Testis (tissue), 3 donors: ENCODE data around the gene HIRA. TPM values are rescaled to one million over a fixed set of nuclear protein-coding genes. Genes with fewer than 3 reads are reported as not detected.

Source experiments
- DNase-seq: peaks from one replicate; pipeline ENCODE4 v3.0.0-alpha.2; 2019
- H3K27ac ChIP-seq, 2 donors: fragments of 200-600 bp; sonication (generic); one replicate each; pipeline ENCODE4 v1.5.1; 2019
- H3K27me3 ChIP-seq: fragments of 200-600 bp; sonication (generic); one replicate; pipeline ENCODE4 v1.5.1; 2019
- H3K36me3 ChIP-seq: fragments of 200-600 bp; sonication (generic); one replicate; pipeline ENCODE4 v1.5.1; 2017; ENCODE audit warnings: low read depth; ENCODE audit errors: missing control alignments
- H3K4me1 ChIP-seq: fragments of 200-600 bp; sonication (generic); one replicate; pipeline ENCODE4 v1.5.1; 2019
- H3K4me3 ChIP-seq, 2 donors: fragments of 200-600 bp; sonication (generic); one replicate each; pipeline ENCODE4 v1.5.1; 2017 to 2019
- H3K9me3 ChIP-seq: fragments of 200-600 bp; sonication (generic); one replicate; pipeline ENCODE4 v1.5.1; 2017
- CTCF ChIP-seq, 3 experiments: fragments of 450-650 bp in 2 of 3; fragments of 200-600 bp in 1 of 3; sonication (generic) in 1 of 3; IDR thresholded peaks; one replicate each; pipeline ENCODE4 v1.5.1; 2016 to 2019; ENCODE audit warnings: antibody characterized with exemption in 3 of 3, mild to moderate bottlenecking in 2 of 3, moderate library complexity in 1 of 3
- POLR2A ChIP-seq: fragments of 450-650 bp; IDR thresholded peaks from one replicate; pipeline ENCODE4 v1.6.1; 2017; ENCODE audit warnings: antibody characterized with exemption, mild to moderate bottlenecking, moderate library complexity
- WGBS, 2 donors: methylation state at CpG; one replicate each; pipeline ENCODE4 v1.1.5; 2018; 5-methylcytosine and 5-hydroxymethylcytosine counted together
- intact Hi-C: fragments of 100-400 bp; cut with DNase I; formaldehyde crosslinking; loops from one replicate; pipeline ENCODE4 v1.15.1; 2023; ENCODE audit warnings: low total_unique reads
- polyA plus RNA-seq: library from polyadenylated mRNA; stranded (reverse); fragments of 350-450 nt; fragmentation: Illumina TruSeq; extraction: RNeasy Lipid Tissue Mini Kit (QIAGEN cat#74804); gene quantifications from one replicate; pipeline ENCODE4 v1.2.3, GENCODE V29; 2014; ENCODE audit warnings: low read depth, low replicate concordance; ENCODE audit not compliant: insufficient read depth
- total RNA-seq, 2 donors: library from RNA; depleted of rRNA; stranded (reverse); fragments of >200 nt; gene quantifications; one replicate each; pipeline ENCODE4 v1.2.3, GENCODE V29; 2016

HIRA gene
- total and polyA plus RNA-seq, 3 donors from 2014 or later: 17.7 to 25.7 (median 21.8) TPM

- TF ChIP-seq CTCF (IDR thresholded peaks at IDR 0.05): no peak
- H3K27me3 ChIP-seq: no peaks in the 10 kb centered on the region
- no peak for DNase-seq
- H3K36me3 ChIP-seq: no peaks in the 10 kb centered on the region
- no peak overlapping the region for H3K4me3 ChIP-seq
- no peak overlapping the region for H3K27ac ChIP-seq
- H3K9me3 ChIP-seq: no peaks in the 10 kb centered on the region
- intact Hi-C loops: no loop called here
- H3K4me1 ChIP-seq: peaks cover 15% of the 10 kb centered on the region
Observed at GRCh38 chr22:19295733-19296132, 135.8 kb downstream of the HIRA start.

GRCh38 chr22:19292458-19293230 lies 138.9 kb downstream of the HIRA start:
- intact Hi-C loops: no loop called here
- no peaks in the 10 kb centered on the region for H3K36me3 ChIP-seq
- DNase-seq: peak; percentile 46
- 60 to 61% methylated on average over 8 to 23 of the region's 23 CpGs for WGBS, 2 donors
- H3K9me3 ChIP-seq: no peaks in the 10 kb centered on the region
- H3K27me3 ChIP-seq: no peaks in the 10 kb centered on the region
- H3K27ac ChIP-seq: peak overlapping the region in 1 of 2 donors; percentile 79
- H3K4me3 ChIP-seq: peak overlapping the region; percentile 73 to 97
- H3K4me1 ChIP-seq: peaks cover 20% of the 10 kb centered on the region
- TF ChIP-seq POLR2A: no peak
- TF ChIP-seq CTCF (IDR thresholded peaks at IDR 0.05): no peak

- Histone ChIP-seq H3K9me3 (no peaks in the 10 kb centered on the region), H3K27ac (peak within 1 kb of the TSS; percentile 78 to 81), H3K36me3 (no peaks in the 10 kb centered on the region), H3K27me3 (no peaks in the 10 kb centered on the region), H3K4me3 (peak within 1 kb of the TSS; percentile 73 to 97), H3K4me1 (peaks cover 20% of the 10 kb centered on the region)
- peak; percentile 86 for DNase-seq
- TF ChIP-seq POLR2A: no peak
- TF ChIP-seq CTCF (IDR thresholded peaks at IDR 0.05): no peak
- WGBS, 2 donors: 1 to 4% methylated on average over 14 to 60 of the region's 74 CpGs
- intact Hi-C loops: no loop called here
Observed at GRCh38 chr22:19291580-19292457, 139.7 kb downstream of the HIRA start, which contains the start of gene CLTCL1. Gene CLTCL1, minus strand, starts transcription at chr22:19291719. Its CDS starts 78 bp downstream, at chr22:19291641.

- intact Hi-C loops: no loop called here
- peak; percentile 26 for DNase-seq
- no peaks in the 10 kb centered on the region for H3K27me3 ChIP-seq
- TF ChIP-seq CTCF (IDR thresholded peaks at IDR 0.05) (no peak), POLR2A (no peak)
- no peaks in the 10 kb centered on the region for H3K36me3 ChIP-seq
- 1% methylated on average over 31 of the region's 41 CpGs; no CpG with 5 or more reads in 1 of the 2 donors for WGBS, 2 donors
- H3K4me1 ChIP-seq: peaks cover 20% of the 10 kb centered on the region
- no peaks in the 10 kb centered on the region for H3K9me3 ChIP-seq
- peak overlapping the region; percentile 29 to 81 for H3K27ac ChIP-seq
- H3K4me3 ChIP-seq: peak overlapping the region; percentile 73 to 97
Observed at GRCh38 chr22:19291218-19291579, 140.3 kb downstream of the HIRA start.
